Measurements from ENCODE around the gene NANP. TPM values are rescaled to one million over a fixed set of nuclear protein-coding genes. Genes with fewer than 3 reads are reported as not detected.

NANP gene
- total and polyA plus RNA-seq, 4 donors = 1.6 to 5.6 (median 3.4) TPM

DNA sequence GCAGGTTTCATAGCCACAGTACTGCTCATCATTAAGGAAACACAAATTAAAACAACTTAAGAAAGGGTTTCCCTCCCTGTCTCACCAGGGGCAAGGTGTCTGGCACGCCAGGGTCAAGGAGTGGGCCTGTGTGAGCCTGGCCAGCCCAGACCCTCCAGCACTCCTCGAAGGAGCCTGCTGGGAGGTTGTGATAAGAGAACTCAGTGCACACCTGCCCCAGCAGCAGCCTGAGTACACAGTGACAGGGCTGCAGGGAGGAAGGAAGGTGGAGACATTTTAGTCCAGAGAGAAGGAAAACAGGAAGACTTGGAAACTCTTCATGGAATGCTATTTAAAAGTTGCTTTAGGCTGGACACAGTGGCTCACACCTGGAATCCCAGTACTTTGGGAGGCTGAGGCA lies 52.6 kb downstream of the NANP start:
- H3K36me3 ChIP-seq (ENCODE audit: control insufficient read depth in 1 of 2, insufficient read depth in 2 of 2, low read length in 1 of 2) = no peaks in the 10 kb centered on the region
- DNase-seq (no peak), ATAC-seq (ENCODE audit: low FRiP score) (no peak)
- peaks cover 2 to 4% of the 10 kb centered on the region in 2 donors for H3K4me1 ChIP-seq (ENCODE audit: control insufficient read depth in 1 of 2, insufficient read depth in 2 of 2, low read length in 2 of 2)
- intact Hi-C loops (cut with DNase I) = no loop called here
- H3K27me3 ChIP-seq (ENCODE audit: control insufficient read depth in 1 of 2, insufficient read depth in 2 of 2, low read length in 1 of 2) = no peaks in the 10 kb centered on the region
- WGBS, 2 donors = 79 to 89% methylated on average over 2 of the region's 2 CpGs
- H3K9me3 ChIP-seq (ENCODE audit: control insufficient read depth, low read length) = no peaks in the 10 kb centered on the region
- no peak overlapping the region for H3K27ac ChIP-seq (ENCODE audit: low read depth in 1 of 2, low read length in 2 of 2)
- no peak overlapping the region for H3K4me3 ChIP-seq (ENCODE audit: low read length in 2 of 2)

DNA sequence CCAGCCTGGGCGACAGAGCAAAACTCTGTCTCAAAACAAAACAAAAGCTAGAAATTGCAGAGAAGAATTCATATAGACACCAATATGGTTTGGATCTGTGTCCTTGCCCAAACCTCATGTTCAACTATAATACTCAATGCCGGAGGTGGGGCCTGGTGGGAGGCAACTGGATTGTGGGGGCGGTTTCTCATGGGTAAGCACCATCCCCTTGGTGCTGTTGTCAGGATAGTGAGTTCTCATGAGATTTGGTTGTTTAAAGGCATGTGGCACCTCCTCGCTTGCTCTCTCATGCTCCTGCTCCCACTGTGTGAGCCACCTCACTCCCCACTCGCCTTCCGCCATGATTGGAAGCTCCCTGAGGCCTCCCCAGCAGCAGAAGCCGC lies 53.7 kb downstream of the NANP start:
- intact Hi-C loops (cut with DNase I) = no loop called here
- no peak overlapping the region for H3K4me3 ChIP-seq (ENCODE audit: low read length in 2 of 2)
- DNase-seq (no peak), ATAC-seq (ENCODE audit: low FRiP score) (no peak)
- H3K36me3 ChIP-seq (ENCODE audit: control insufficient read depth in 1 of 2, insufficient read depth in 2 of 2, low read length in 1 of 2) = no peaks in the 10 kb centered on the region
- H3K9me3 ChIP-seq (ENCODE audit: control insufficient read depth, low read length) = no peaks in the 10 kb centered on the region
- no peaks in the 10 kb centered on the region for H3K27me3 ChIP-seq (ENCODE audit: control insufficient read depth in 1 of 2, insufficient read depth in 2 of 2, low read length in 1 of 2)
- no peak overlapping the region for H3K27ac ChIP-seq (ENCODE audit: low read depth in 1 of 2, low read length in 2 of 2)
- peaks cover 2 to 4% of the 10 kb centered on the region in 2 donors for H3K4me1 ChIP-seq (ENCODE audit: control insufficient read depth in 1 of 2, insufficient read depth in 2 of 2, low read length in 2 of 2)
- WGBS, 2 donors = 90 to 98% methylated on average over 7 of the region's 7 CpGs

DNA sequence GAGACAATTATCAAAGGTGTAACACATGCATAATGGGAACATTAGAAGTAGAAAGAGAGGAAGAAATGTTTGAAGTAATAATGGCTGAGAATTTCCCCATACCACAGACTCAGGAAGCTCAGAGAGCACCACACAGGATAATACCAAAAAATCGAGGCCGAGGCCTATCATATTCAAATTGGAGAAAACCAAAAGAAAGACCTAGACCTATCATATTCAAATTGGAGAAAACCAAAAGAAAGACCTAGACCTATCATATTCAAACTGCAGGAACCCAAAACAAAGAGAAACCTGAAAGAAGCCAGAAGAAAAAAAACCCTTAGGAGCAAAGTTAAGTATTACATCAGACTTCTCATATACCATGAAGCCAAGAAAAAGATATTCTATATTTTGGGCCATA lies 56.5 kb downstream of the NANP start:
- Histone ChIP-seq H3K27me3 (ENCODE audit: control insufficient read depth in 1 of 2, insufficient read depth in 2 of 2, low read length in 1 of 2) (no peaks in the 10 kb centered on the region), H3K4me3 (ENCODE audit: low read length in 2 of 2) (no peak overlapping the region), H3K36me3 (ENCODE audit: control insufficient read depth in 1 of 2, insufficient read depth in 2 of 2, low read length in 1 of 2) (no peaks in the 10 kb centered on the region), H3K9me3 (ENCODE audit: control insufficient read depth, low read length) (no peaks in the 10 kb centered on the region), H3K4me1 (ENCODE audit: control insufficient read depth in 1 of 2, insufficient read depth in 2 of 2, low read length in 2 of 2) (no peaks in the 10 kb centered on the region), H3K27ac (ENCODE audit: low read depth in 1 of 2, low read length in 2 of 2) (no peak overlapping the region)
- intact Hi-C loops (cut with DNase I) = no loop called here
- no peak for ATAC-seq (ENCODE audit: low FRiP score)
- DNase-seq = no peak
- 97 to 98% methylated on average over 2 of the region's 2 CpGs for WGBS, 2 donors

DNA sequence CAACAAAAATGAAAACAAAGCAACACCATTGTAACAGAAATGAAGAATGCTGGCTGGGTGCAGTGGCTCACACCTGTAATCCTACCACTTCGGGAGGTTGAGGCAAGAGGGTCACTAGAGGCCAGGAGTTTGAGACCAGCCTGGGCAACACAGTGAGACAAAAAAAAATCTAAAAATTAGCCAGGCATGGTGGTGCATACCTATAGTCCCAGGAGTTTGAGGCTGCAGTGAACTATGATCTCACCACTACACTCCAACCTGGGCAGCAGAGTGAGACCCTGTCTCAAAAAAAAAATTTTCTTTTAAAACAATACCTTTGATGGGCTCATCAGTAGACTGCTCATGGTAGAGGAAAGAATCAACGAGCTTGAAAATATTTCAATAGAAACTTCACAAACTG lies 57.0 kb downstream of the NANP start:
- Histone ChIP-seq H3K27me3 (ENCODE audit: control insufficient read depth in 1 of 2, insufficient read depth in 2 of 2, low read length in 1 of 2) (no peaks in the 10 kb centered on the region), H3K27ac (ENCODE audit: low read depth in 1 of 2, low read length in 2 of 2) (no peak overlapping the region), H3K4me3 (ENCODE audit: low read length in 2 of 2) (no peak overlapping the region), H3K36me3 (ENCODE audit: control insufficient read depth in 1 of 2, insufficient read depth in 2 of 2, low read length in 1 of 2) (no peaks in the 10 kb centered on the region), H3K4me1 (ENCODE audit: control insufficient read depth in 1 of 2, insufficient read depth in 2 of 2, low read length in 2 of 2) (no peaks in the 10 kb centered on the region), H3K9me3 (ENCODE audit: control insufficient read depth, low read length) (no peaks in the 10 kb centered on the region)
- intact Hi-C loops (cut with DNase I) = no loop called here
- no peak for DNase-seq
- no peak for ATAC-seq (ENCODE audit: low FRiP score)
- 92 to 97% methylated on average over 2 of the region's 2 CpGs for WGBS, 2 donors

DNA sequence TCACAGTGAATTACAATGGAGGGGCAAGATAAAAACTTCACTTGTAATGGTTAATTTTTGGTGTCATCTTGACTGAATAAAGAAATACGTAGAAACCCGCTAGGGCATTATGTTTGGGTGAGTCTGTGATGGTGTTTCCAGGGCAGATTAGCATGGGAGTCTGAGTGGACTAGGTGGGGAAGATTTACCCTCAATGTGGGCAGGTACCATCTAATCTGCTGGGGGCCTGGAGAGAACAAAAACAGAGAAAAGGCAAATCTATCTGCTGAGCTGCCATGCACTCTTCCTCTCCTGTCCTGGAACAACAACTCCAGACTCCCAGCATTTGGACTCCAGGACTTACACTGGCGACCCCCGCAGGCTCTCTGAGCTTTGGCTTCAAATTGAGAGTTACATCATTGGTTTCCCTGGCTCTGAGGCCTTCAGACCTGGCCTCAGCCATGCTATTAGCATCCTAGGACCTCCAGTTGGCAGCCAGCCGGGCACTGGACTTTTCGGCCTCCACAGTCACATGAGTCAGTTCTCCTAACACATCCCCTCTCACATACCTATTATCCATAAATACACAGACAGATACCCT lies 58.1 kb downstream of the NANP start:
- no peaks in the 10 kb centered on the region for H3K27me3 ChIP-seq (ENCODE audit: control insufficient read depth in 1 of 2, insufficient read depth in 2 of 2, low read length in 1 of 2)
- no peaks in the 10 kb centered on the region for H3K36me3 ChIP-seq (ENCODE audit: control insufficient read depth in 1 of 2, insufficient read depth in 2 of 2, low read length in 1 of 2)
- WGBS, 2 donors = 39 to 45% methylated on average over 6 of the region's 6 CpGs
- intact Hi-C loops (cut with DNase I) = no loop called here
- H3K27ac ChIP-seq (ENCODE audit: low read depth in 1 of 2, low read length in 2 of 2) = no peak overlapping the region
- no peak for ATAC-seq (ENCODE audit: low FRiP score)
- H3K9me3 ChIP-seq (ENCODE audit: control insufficient read depth, low read length) = no peaks in the 10 kb centered on the region
- H3K4me1 ChIP-seq (ENCODE audit: control insufficient read depth in 1 of 2, insufficient read depth in 2 of 2, low read length in 2 of 2) = no peaks in the 10 kb centered on the region
- DNase-seq = no peak
- H3K4me3 ChIP-seq (ENCODE audit: low read length in 2 of 2) = no peak overlapping the region

DNA sequence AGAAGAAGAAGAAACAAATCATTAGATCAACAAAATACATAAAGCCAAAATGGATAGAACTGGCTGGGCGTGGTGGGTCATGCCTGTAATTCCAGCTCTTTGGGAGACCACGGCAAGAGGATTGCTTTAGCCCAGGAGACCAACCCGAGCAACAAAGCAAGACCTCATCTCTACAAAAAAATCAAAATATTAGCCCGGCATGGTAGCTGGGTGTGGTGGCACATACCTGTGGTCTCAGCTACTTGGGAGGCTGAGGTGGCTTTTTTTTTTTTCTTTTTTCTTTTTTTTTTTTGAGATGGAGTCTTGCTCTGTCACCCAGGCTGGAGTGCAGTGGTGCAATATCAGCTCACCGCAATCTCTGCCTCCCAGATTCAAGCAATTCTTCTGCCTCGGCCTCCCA lies 59.9 kb downstream of the NANP start:
- no peak overlapping the region for H3K27ac ChIP-seq (ENCODE audit: low read depth in 1 of 2, low read length in 2 of 2)
- no peaks in the 10 kb centered on the region for H3K4me1 ChIP-seq (ENCODE audit: control insufficient read depth in 1 of 2, insufficient read depth in 2 of 2, low read length in 2 of 2)
- H3K4me3 ChIP-seq (ENCODE audit: low read length in 2 of 2) = no peak overlapping the region
- H3K36me3 ChIP-seq (ENCODE audit: control insufficient read depth in 1 of 2, insufficient read depth in 2 of 2, low read length in 1 of 2) = no peaks in the 10 kb centered on the region
- WGBS, 2 donors = 98 to 99% methylated on average over 6 of the region's 6 CpGs
- no peaks in the 10 kb centered on the region for H3K27me3 ChIP-seq (ENCODE audit: control insufficient read depth in 1 of 2, insufficient read depth in 2 of 2, low read length in 1 of 2)
- ATAC-seq (ENCODE audit: low FRiP score) = no peak
- no peaks in the 10 kb centered on the region for H3K9me3 ChIP-seq (ENCODE audit: control insufficient read depth, low read length)
- no peak for DNase-seq
- intact Hi-C loops (cut with DNase I) = no loop called here

DNA sequence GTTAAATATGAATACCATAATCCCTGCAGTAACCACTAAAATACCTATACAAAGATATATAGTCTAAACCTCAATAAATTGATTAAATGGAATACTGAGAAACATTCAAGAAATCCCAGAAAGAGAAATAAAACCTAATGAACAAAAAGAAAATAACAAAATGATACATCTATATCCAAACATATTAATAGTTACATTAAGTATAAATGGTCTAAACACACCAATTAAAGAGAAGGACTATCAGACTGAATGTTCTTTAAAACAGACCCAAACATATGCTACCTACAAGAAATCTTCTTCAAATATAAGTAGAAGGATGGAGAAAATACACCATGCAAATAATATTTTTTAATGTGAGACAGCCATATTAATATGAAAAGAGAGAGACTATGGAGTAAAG lies 60.5 kb downstream of the NANP start:
- no peaks in the 10 kb centered on the region for H3K4me1 ChIP-seq (ENCODE audit: control insufficient read depth in 1 of 2, insufficient read depth in 2 of 2, low read length in 2 of 2)
- no peaks in the 10 kb centered on the region for H3K27me3 ChIP-seq (ENCODE audit: control insufficient read depth in 1 of 2, insufficient read depth in 2 of 2, low read length in 1 of 2)
- H3K36me3 ChIP-seq (ENCODE audit: control insufficient read depth in 1 of 2, insufficient read depth in 2 of 2, low read length in 1 of 2) = no peaks in the 10 kb centered on the region
- no peak overlapping the region for H3K4me3 ChIP-seq (ENCODE audit: low read length in 2 of 2)
- no peak for DNase-seq
- intact Hi-C loops (cut with DNase I) = no loop called here
- H3K27ac ChIP-seq (ENCODE audit: low read depth in 1 of 2, low read length in 2 of 2) = no peak overlapping the region
- no peaks in the 10 kb centered on the region for H3K9me3 ChIP-seq (ENCODE audit: control insufficient read depth, low read length)
- ATAC-seq (ENCODE audit: low FRiP score) = no peak

Other genes with a start within 250 kb of the NANP start
- gene ABHD12, start 233.2 kb downstream of the NANP start, total RNA-seq = 10 to 100 TPM; 31.6 to 32.3 TPM
- gene ABHD12, start 233.2 kb downstream of the NANP start, polyA plus RNA-seq = 10 to 100 TPM; 26.2 to 26.7 TPM
- gene GINS1, start 216.3 kb downstream of the NANP start, total RNA-seq = 1 to 10 TPM; 1.2 to 1.5 TPM
- 1 to 10 TPM in 1 of 2 donors, under 1 TPM in 1; 0.28 to 1.3 TPM for gene GINS1, start 216.3 kb downstream of the NANP start, polyA plus RNA-seq
- gene NINL, start 38.5 kb downstream of the NANP start, total RNA-seq = 10 to 100 TPM in 1 of 2 donors, 1 to 10 TPM in 1; 9.1 to 16.7 TPM
- gene NINL, start 38.5 kb downstream of the NANP start, polyA plus RNA-seq = 10 to 100 TPM in 1 of 2 donors, 1 to 10 TPM in 1; 6.0 to 28.3 TPM
- gene ZNF337, start 72.8 kb upstream of the NANP start, total RNA-seq = 10 to 100 TPM; 15.0 to 22.8 TPM
- 10 to 100 TPM in 1 of 2 donors, 1 to 10 TPM in 1; 2.4 to 20.4 TPM for gene ZNF337, start 72.8 kb upstream of the NANP start, polyA plus RNA-seq